ENCODE data around the gene EMC8. TPM values are rescaled to one million over a fixed set of nuclear protein-coding genes. Genes with fewer than 3 reads are reported as not detected.

The EMC8 gene
- polyA plus RNA-seq, 1 donor (not counting 4 experiments of a cell fraction or from before 2014, with no cell fraction given): 38.5 TPM

DNA sequence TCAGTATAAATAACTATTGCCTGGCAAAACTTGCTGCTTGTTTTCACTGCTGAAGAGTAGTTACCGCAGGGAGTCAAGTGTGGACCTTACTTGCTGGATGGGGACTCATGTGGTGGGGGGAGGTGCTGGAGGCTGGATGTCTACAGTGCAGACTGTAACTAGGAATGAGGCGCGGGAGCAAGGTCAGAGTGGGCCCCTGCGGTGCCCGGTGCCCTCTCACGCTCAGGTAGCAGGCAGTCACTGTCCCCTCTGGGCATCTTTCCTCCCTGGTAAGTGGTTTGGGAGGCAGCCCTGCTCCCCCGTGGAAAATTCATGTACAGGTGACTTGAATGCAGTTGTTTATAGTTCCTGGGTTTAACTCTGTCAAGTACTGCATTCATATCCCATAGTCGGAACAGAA is 4.6 kb downstream of the EMC8 start:
- Histone ChIP-seq H2AFZ (ENCODE audit: control insufficient read depth, low read length) (no peak overlapping the region), H3K4me2 (ENCODE audit: control insufficient read depth, extremely low read depth, insufficient read depth, low read depth, low read length) (no peak overlapping the region), H3K9me1 (ENCODE audit: control insufficient read depth, extremely low read depth, insufficient read depth, low read length) (no peaks in the 10 kb centered on the region), H4K20me1 (ENCODE audit: control insufficient read depth, extremely low read depth, insufficient read depth, low read length) (peaks cover 10% of the 10 kb centered on the region), H3K4me3 (ENCODE audit: control insufficient read depth in 2 of 3, extremely low read depth in 1 of 3, insufficient read depth in 2 of 3, low read depth in 1 of 3, low read length in 3 of 3) (no peak overlapping the region), H3K9me3 (ENCODE audit: control insufficient read depth, low read depth, low read length) (no peaks in the 10 kb centered on the region), H3K27ac (ENCODE audit: control insufficient read depth, insufficient read depth, low read length) (no peak overlapping the region), H3K4me1 (ENCODE audit: control insufficient read depth, extremely low read depth, insufficient read depth, low read length) (peaks cover 6% of the 10 kb centered on the region), H3K79me2 (ENCODE audit: control insufficient read depth, insufficient read depth, low read length) (peaks cover 99% of the 10 kb centered on the region), H3K9ac (ENCODE audit: control insufficient read depth, extremely low read depth, insufficient read depth, low read length) (no peak overlapping the region), H3K36me3 (ENCODE audit: control insufficient read depth in 2 of 2, extremely low read depth in 1 of 2, insufficient read depth in 2 of 2, low read length in 2 of 2) (peaks cover 24 to 31% of the 10 kb centered on the region in 2 experiments), H3K27me3 (ENCODE audit: control insufficient read depth, extremely low read depth, insufficient read depth, low read length) (no peaks in the 10 kb centered on the region)
- TF ChIP-seq EZH2 (IDR thresholded peaks at IDR 0.05; ENCODE audit: low read length): no peak
- TF ChIP-seq, protein P1, sequence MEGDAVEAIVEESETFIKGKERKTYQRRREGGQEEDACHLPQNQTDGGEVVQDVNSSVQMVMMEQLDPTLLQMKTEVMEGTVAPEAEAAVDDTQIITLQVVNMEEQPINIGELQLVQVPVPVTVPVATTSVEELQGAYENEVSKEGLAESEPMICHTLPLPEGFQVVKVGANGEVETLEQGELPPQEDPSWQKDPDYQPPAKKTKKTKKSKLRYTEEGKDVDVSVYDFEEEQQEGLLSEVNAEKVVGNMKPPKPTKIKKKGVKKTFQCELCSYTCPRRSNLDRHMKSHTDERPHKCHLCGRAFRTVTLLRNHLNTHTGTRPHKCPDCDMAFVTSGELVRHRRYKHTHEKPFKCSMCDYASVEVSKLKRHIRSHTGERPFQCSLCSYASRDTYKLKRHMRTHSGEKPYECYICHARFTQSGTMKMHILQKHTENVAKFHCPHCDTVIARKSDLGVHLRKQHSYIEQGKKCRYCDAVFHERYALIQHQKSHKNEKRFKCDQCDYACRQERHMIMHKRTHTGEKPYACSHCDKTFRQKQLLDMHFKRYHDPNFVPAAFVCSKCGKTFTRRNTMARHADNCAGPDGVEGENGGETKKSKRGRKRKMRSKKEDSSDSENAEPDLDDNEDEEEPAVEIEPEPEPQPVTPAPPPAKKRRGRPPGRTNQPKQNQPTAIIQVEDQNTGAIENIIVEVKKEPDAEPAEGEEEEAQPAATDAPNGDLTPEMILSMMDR (optimal IDR thresholded peaks at IDR 0.05 in 1 of 3, IDR thresholded peaks at IDR 0.05 in 1 of 3, conservative IDR thresholded peaks at IDR 0.05 in 1 of 3; ENCODE audit: extremely low read depth in 1 of 3, insufficient read depth in 2 of 3, low read length in 3 of 3): no peak
- dilution Hi-C loops (cut with MboI; ENCODE audit: extremely low pct_ligation_motif_present, low sequenced_read_pairs): no loop called here
- DNase-seq (ENCODE audit: low read depth, low spot score) (no peak), FAIRE-seq (no peak)

DNA sequence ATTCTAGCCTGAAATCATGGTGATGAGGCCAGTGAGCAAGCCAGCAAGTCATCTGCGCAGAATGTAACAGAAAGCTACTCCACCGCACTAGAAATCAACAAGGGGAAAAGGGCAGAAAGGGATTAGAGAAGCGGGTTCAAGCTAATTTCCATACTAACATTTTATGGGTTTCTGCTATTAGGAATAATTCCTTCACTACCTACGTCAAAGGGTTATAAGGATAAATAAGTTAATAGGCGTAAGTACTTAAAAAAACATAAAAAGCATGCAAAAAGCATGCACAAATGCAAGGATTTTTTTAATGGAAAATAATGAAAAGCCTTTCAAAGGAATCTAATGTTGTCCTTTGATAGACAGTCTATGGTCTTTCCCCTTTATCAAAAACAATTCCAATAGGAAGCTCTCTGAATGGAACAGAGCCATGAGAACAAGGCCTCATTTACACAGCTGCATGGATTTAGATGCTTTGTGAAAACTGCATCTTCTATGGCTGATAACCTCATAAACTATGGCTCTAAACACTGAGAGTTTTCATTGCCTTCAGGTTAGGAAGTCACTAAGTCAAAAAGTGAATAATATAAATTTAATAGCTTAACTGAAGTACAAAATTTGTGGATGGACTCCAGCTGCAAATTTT is 5.6 kb downstream of the EMC8 start:
- TF ChIP-seq, protein P1 (optimal IDR thresholded peaks at IDR 0.05 in 1 of 3, IDR thresholded peaks at IDR 0.05 in 1 of 3, conservative IDR thresholded peaks at IDR 0.05 in 1 of 3; ENCODE audit: extremely low read depth in 1 of 3, insufficient read depth in 2 of 3, low read length in 3 of 3): no peak
- no peak for TF ChIP-seq EZH2 (IDR thresholded peaks at IDR 0.05; ENCODE audit: low read length)
- H3K27me3 ChIP-seq (ENCODE audit: control insufficient read depth, extremely low read depth, insufficient read depth, low read length): no peaks in the 10 kb centered on the region
- H4K20me1 ChIP-seq (ENCODE audit: control insufficient read depth, extremely low read depth, insufficient read depth, low read length): peaks cover 10% of the 10 kb centered on the region
- no peak for FAIRE-seq
- H3K36me3 ChIP-seq (ENCODE audit: control insufficient read depth in 2 of 2, extremely low read depth in 1 of 2, insufficient read depth in 2 of 2, low read length in 2 of 2): peaks cover 25 to 31% of the 10 kb centered on the region in 2 experiments
- H3K4me1 ChIP-seq (ENCODE audit: control insufficient read depth, extremely low read depth, insufficient read depth, low read length): peaks cover 6% of the 10 kb centered on the region
- H3K79me2 ChIP-seq (ENCODE audit: control insufficient read depth, insufficient read depth, low read length): peaks cover 95% of the 10 kb centered on the region
- no peak overlapping the region for H2AFZ ChIP-seq (ENCODE audit: control insufficient read depth, low read length)
- no peaks in the 10 kb centered on the region for H3K9me3 ChIP-seq (ENCODE audit: control insufficient read depth, low read depth, low read length)
- H3K4me2 ChIP-seq (ENCODE audit: control insufficient read depth, extremely low read depth, insufficient read depth, low read depth, low read length): no peak overlapping the region
- no peak for DNase-seq (ENCODE audit: low read depth, low spot score)
- no peaks in the 10 kb centered on the region for H3K9me1 ChIP-seq (ENCODE audit: control insufficient read depth, extremely low read depth, insufficient read depth, low read length)
- H3K27ac ChIP-seq (ENCODE audit: control insufficient read depth, insufficient read depth, low read length): no peak overlapping the region
- dilution Hi-C loops (cut with MboI; ENCODE audit: extremely low pct_ligation_motif_present, low sequenced_read_pairs): no loop called here
- no peak overlapping the region for H3K4me3 ChIP-seq (ENCODE audit: control insufficient read depth in 2 of 3, extremely low read depth in 1 of 3, insufficient read depth in 2 of 3, low read depth in 1 of 3, low read length in 3 of 3)
- H3K9ac ChIP-seq (ENCODE audit: control insufficient read depth, extremely low read depth, insufficient read depth, low read length): no peak overlapping the region
